Natural killer cell (primary cell): ENCODE data around the gene GTPBP10. TPM values are rescaled to one million over a fixed set of nuclear protein-coding genes. Genes with fewer than 3 reads are reported as not detected.
"Not testable (repeated sequence)": the region's sequence is repeated elsewhere in the genome, so short reads cannot be mapped to it uniquely, and the experiment has no call there.

Source experiments
- ATAC-seq, 3 donors: fragments of 150-1000 bp in 2 of 3; fragments of 200-7000 bp in 1 of 3; cut with Tn5 transposase; 1 replicate in 1 of 3; 2 replicates in 2 of 3; pipeline ENCODE4 v1.10.0; 2021; ENCODE audit warnings: mild to moderate bottlenecking in 2 of 3, moderate library complexity in 2 of 3
- DNase-seq, 2 donors: peaks; one replicate each; pipeline versions ENCODE4 v3.0.0 to v3.0.0-alpha.2; 2013 to 2021; ENCODE audit warnings: mixed read lengths in 1 of 2
- H3K27ac ChIP-seq: one replicate; pipeline ENCODE4 v1.5.1; 2013; ENCODE audit warnings: mild to moderate bottlenecking, low read length
- H3K27me3 ChIP-seq: one replicate; pipeline ENCODE4 v1.6.1; 2013; ENCODE audit warnings: low read length; ENCODE audit not compliant: control insufficient read depth, insufficient read depth
- H3K36me3 ChIP-seq: one replicate; pipeline ENCODE4 v1.6.1; 2013; ENCODE audit warnings: low read length; ENCODE audit not compliant: control insufficient read depth, insufficient read depth
- H3K4me1 ChIP-seq: one replicate; pipeline ENCODE4 v1.6.1; 2013; ENCODE audit warnings: low read length; ENCODE audit not compliant: control insufficient read depth, insufficient read depth
- H3K4me3 ChIP-seq: one replicate; pipeline ENCODE4 v1.5.1; 2013; ENCODE audit warnings: low read length
- H3K9me3 ChIP-seq: one replicate; pipeline ENCODE4 v1.6.1; 2013; ENCODE audit warnings: low read length; ENCODE audit not compliant: control insufficient read depth, insufficient read depth
- H3K27ac Mint-ChIP-seq, 2 donors: one replicate each; pipeline ENCODE4 v1.8.0; 2022; ENCODE audit warnings: mild to moderate bottlenecking in 2 of 2, mixed read lengths in 2 of 2, moderate library complexity in 1 of 2
- H3K27me3 Mint-ChIP-seq, 2 donors: one replicate each; pipeline ENCODE4 v1.8.0; 2022; ENCODE audit warnings: low read depth in 2 of 2, mixed read lengths in 2 of 2
- H3K36me3 Mint-ChIP-seq: one replicate; pipeline ENCODE4 v1.8.0; 2022; ENCODE audit warnings: mixed read lengths
- H3K4me1 Mint-ChIP-seq, 2 donors: one replicate each; pipeline ENCODE4 v1.8.0; 2022; ENCODE audit warnings: mixed read lengths in 2 of 2
- H3K4me3 Mint-ChIP-seq: one replicate; pipeline ENCODE4 v1.8.0; 2022; ENCODE audit warnings: mild to moderate bottlenecking, moderate library complexity, mixed read lengths
- H3K9me3 Mint-ChIP-seq, 2 donors: one replicate each; pipeline ENCODE4 v1.8.0; 2022; ENCODE audit warnings: mixed read lengths in 2 of 2
- CTCF ChIP-seq: fragments of 200-600 bp; IDR thresholded peaks from one replicate; pipeline ENCODE4 v1.8.0; 2022; ENCODE audit warnings: antibody characterized with exemption
- WGBS: methylation state at CpG from one replicate; pipeline ENCODE4 v1.1.7; 2013; ENCODE audit warnings: missing lambda C conversion rate; ENCODE audit not compliant: insufficient coverage; 5-methylcytosine and 5-hydroxymethylcytosine counted together
- intact Hi-C: fragments of 100-400 bp; cut with micrococcal nuclease; formaldehyde crosslinking; loops from one replicate; pipeline ENCODE4 v1.14.2; 2022
- total RNA-seq, 4 donors: library from RNA; stranded (reverse); fragments of 120-200 nt in 1 of 4; gene quantifications; one replicate each; pipeline versions ENCODE4 v1.2.3 to v1.2.4, GENCODE V29; 2013 to 2022

Gene GTPBP10
- total RNA-seq, 3 donors from 2014 or later (not counting 1 experiment from before 2014, with no cell fraction given) = 15.2 to 19.6 (median 19.2) TPM

- no peak overlapping the region for H3K27ac Mint-ChIP-seq
Measured at GRCh38 chr7:90326500-90326899, 20.0 kb upstream of the GTPBP10 start.

GRCh38 chr7:90334193-90334843, 12.2 kb upstream of the GTPBP10 start:
- Mint-ChIP-seq H3K27me3 (peaks cover 8 to 29% of the 10 kb centered on the region in 2 donors), H3K4me3 (no peak overlapping the region), H3K36me3 (no peaks in the 10 kb centered on the region), H3K4me1 (no peaks in the 10 kb centered on the region), H3K9me3 (no peaks in the 10 kb centered on the region), H3K27ac (no peak overlapping the region)
- Histone ChIP-seq H3K4me3 (no peak overlapping the region), H3K36me3 (no peaks in the 10 kb centered on the region), H3K9me3 (no peaks in the 10 kb centered on the region), H3K27ac (no peak overlapping the region), H3K27me3 (peaks cover 2% of the 10 kb centered on the region), H3K4me1 (no peaks in the 10 kb centered on the region)
- intact Hi-C loops = no loop called here
- 95% methylated on average over 48 of the region's 48 CpGs for WGBS
- ATAC-seq (no peak), DNase-seq (no peak)
- TF ChIP-seq CTCF = no peak

More at GRCh38 chr7:90326500-90326899, 20.0 kb upstream of the GTPBP10 start:
- DNase-seq (no peak), ATAC-seq (no peak)
- no peaks in the 10 kb centered on the region for H3K36me3 Mint-ChIP-seq
- H3K9me3 ChIP-seq = no peaks in the 10 kb centered on the region
- peaks cover 19 to 23% of the 10 kb centered on the region in 2 donors for H3K27me3 Mint-ChIP-seq
- no peaks in the 10 kb centered on the region for H3K9me3 Mint-ChIP-seq
- no peak for TF ChIP-seq CTCF
- H3K4me3 Mint-ChIP-seq = no peak overlapping the region
- no peaks in the 10 kb centered on the region for H3K36me3 ChIP-seq
- peaks cover 15% of the 10 kb centered on the region for H3K27me3 ChIP-seq
- intact Hi-C loops = no loop called here
- no peaks in the 10 kb centered on the region for H3K4me1 ChIP-seq
- no peak overlapping the region for H3K4me3 ChIP-seq
- H3K4me1 Mint-ChIP-seq = no peaks in the 10 kb centered on the region
- WGBS = 43% methylated on average over 1 of the region's 1 CpG
- H3K27ac ChIP-seq = no peak overlapping the region

GRCh38 chr7:90334926-90335325, 11.6 kb upstream of the GTPBP10 start:
- H3K36me3 ChIP-seq, H3K9me3 Mint-ChIP-seq, H3K4me1 ChIP-seq, H3K36me3 Mint-ChIP-seq, H3K27ac Mint-ChIP-seq, H3K27me3 ChIP-seq, H3K27ac ChIP-seq, H3K4me3 Mint-ChIP-seq, intact Hi-C loops, H3K9me3 ChIP-seq, H3K4me3 ChIP-seq, ATAC-seq, H3K4me1 Mint-ChIP-seq, DNase-seq: not testable (repeated sequence)
- peaks cover 8 to 29% of the 10 kb centered on the region in 2 donors for H3K27me3 Mint-ChIP-seq
- 73% methylated on average over 2 of the region's 2 CpGs for WGBS

DNA sequence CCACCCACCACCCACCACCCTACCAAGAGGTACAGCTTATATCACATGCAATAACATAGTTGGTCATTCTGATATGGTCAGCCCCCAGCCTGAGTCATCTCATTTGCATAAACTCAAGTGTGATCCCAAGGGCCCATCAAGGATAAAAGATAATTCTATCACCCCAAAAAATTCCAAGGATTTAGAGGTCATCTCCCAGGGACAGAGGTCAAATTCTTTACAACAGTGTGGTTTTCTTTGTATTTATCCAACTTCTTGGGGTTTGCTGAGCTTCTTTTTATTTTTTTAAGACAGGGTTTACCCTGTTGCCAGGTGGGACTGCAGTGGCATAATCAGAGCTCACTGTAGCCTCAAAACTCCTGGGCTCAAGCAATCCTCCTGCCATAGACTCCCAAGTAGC, 9.4 kb upstream of the GTPBP10 start:
- Mint-ChIP-seq H3K9me3 (no peaks in the 10 kb centered on the region), H3K4me3 (no peak overlapping the region), H3K27me3 (peaks cover 3 to 26% of the 10 kb centered on the region in 2 donors), H3K27ac (no peak overlapping the region), H3K36me3 (no peaks in the 10 kb centered on the region), H3K4me1 (no peaks in the 10 kb centered on the region)
- Histone ChIP-seq H3K27me3 (no peaks in the 10 kb centered on the region), H3K27ac (no peak overlapping the region), H3K36me3 (no peaks in the 10 kb centered on the region), H3K9me3 (no peaks in the 10 kb centered on the region), H3K4me1 (no peaks in the 10 kb centered on the region), H3K4me3 (no peak overlapping the region)
- no peak for ATAC-seq
- TF ChIP-seq CTCF = no peak
- no peak for DNase-seq
- intact Hi-C loops = no loop called here
